PFSK-1 (cell line): ENCODE data around the gene DISP2.

ENCODE experiments used
- POLR2AphosphoS5 ChIP-seq: IDR thresholded peaks from 2 replicates; pipeline ENCODE4 v1.6.1; 2012; ENCODE audit warnings: low read depth, mild to moderate bottlenecking, control low read depth, low read length, moderate library complexity
- SIN3A ChIP-seq: IDR thresholded peaks from 2 replicates; pipeline ENCODE4 v1.6.1; 2012; ENCODE audit warnings: mild to moderate bottlenecking, low read length, moderate library complexity, borderline replicate concordance; ENCODE audit not compliant: insufficient read depth

DNA sequence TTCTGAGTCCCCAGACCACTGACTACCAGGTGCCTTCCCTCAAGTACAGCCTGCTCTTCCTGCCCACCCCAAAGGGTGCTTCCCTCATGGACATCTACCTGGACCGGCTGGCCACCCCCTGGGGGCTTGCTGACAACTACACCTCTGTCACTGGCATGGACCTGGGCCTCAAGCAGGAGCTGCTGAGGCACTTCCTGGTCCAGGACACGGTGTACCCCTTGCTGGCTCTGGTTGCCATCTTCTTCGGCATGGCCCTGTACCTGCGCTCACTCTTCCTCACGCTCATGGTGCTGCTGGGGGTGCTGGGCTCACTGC, 9.3 kb downstream of the DISP2 start:
- TF ChIP-seq SIN3A (no peak), POLR2AphosphoS5 (no peak)
